ENCODE results near the gene DCUN1D2. TPM values are rescaled to one million over a fixed set of nuclear protein-coding genes. Genes with fewer than 3 reads are reported as not detected.
"Not testable (repeated sequence)": the region's sequence is repeated elsewhere in the genome, so short reads cannot be mapped to it uniquely, and the experiment has no call there.

The DCUN1D2 gene
- polyA plus RNA-seq, 1 donor: 38.3 TPM

- DNase-seq: no peak
These were observed 44.6 kb downstream of the DCUN1D2 start for GRCh38 chr13:113445791-113446487.

GRCh38 chr13:113443991-113444390 lies 46.5 kb downstream of the DCUN1D2 start:
- no peak for DNase-seq

GRCh38 chr13:113442985-113443362 lies 47.5 kb downstream of the DCUN1D2 start:
- DNase-seq: no peak

GRCh38 chr13:113442354-113442984 lies 48.0 kb downstream of the DCUN1D2 start:
- DNase-seq: no peak

- no peak for DNase-seq
These were observed 48.9 kb downstream of the DCUN1D2 start for GRCh38 chr13:113441661-113442060.

- no peak for DNase-seq
These were observed 53.0 kb downstream of the DCUN1D2 start for GRCh38 chr13:113437408-113438010.

- DNase-seq: not testable (repeated sequence)
These were observed 53.6 kb downstream of the DCUN1D2 start for GRCh38 chr13:113436866-113437265.

GRCh38 chr13:113435907-113436306 lies 54.6 kb downstream of the DCUN1D2 start:
- not testable (repeated sequence) for DNase-seq

GRCh38 chr13:113433391-113433916 lies 57.1 kb downstream of the DCUN1D2 start:
- no peak for DNase-seq

GRCh38 chr13:113432506-113433270 lies 57.8 kb downstream of the DCUN1D2 start:
- DNase-seq: no peak

GRCh38 chr13:113431171-113431570 lies 59.3 kb downstream of the DCUN1D2 start:
- no peak for DNase-seq

- DNase-seq: no peak
These were observed 60.0 kb downstream of the DCUN1D2 start for GRCh38 chr13:113430378-113431110.

- no peak for DNase-seq
These were observed 60.9 kb downstream of the DCUN1D2 start for GRCh38 chr13:113429608-113429985.

GRCh38 chr13:113428871-113429607 lies 61.5 kb downstream of the DCUN1D2 start:
- DNase-seq: no peak

GRCh38 chr13:113428469-113428865 lies 62.0 kb downstream of the DCUN1D2 start:
- no peak for DNase-seq

- no peak for DNase-seq
These were observed 62.7 kb downstream of the DCUN1D2 start for GRCh38 chr13:113427562-113428468.

- DNase-seq: no peak
These were observed 63.9 kb downstream of the DCUN1D2 start for GRCh38 chr13:113426591-113426986.

GRCh38 chr13:113425941-113426590 lies 64.4 kb downstream of the DCUN1D2 start:
- DNase-seq: no peak

- no peak for DNase-seq
These were observed 66.9 kb downstream of the DCUN1D2 start for GRCh38 chr13:113423520-113424163.

All from left kidney (tissue), 2 donors.